ENCODE results near the gene SPINT2. TPM values are rescaled to one million over a fixed set of nuclear protein-coding genes. Genes with fewer than 3 reads are reported as not detected.

The SPINT2 gene
- total RNA-seq, 2 experiments from 2014 or later, result 36.7 to 77.2 TPM

DNA sequence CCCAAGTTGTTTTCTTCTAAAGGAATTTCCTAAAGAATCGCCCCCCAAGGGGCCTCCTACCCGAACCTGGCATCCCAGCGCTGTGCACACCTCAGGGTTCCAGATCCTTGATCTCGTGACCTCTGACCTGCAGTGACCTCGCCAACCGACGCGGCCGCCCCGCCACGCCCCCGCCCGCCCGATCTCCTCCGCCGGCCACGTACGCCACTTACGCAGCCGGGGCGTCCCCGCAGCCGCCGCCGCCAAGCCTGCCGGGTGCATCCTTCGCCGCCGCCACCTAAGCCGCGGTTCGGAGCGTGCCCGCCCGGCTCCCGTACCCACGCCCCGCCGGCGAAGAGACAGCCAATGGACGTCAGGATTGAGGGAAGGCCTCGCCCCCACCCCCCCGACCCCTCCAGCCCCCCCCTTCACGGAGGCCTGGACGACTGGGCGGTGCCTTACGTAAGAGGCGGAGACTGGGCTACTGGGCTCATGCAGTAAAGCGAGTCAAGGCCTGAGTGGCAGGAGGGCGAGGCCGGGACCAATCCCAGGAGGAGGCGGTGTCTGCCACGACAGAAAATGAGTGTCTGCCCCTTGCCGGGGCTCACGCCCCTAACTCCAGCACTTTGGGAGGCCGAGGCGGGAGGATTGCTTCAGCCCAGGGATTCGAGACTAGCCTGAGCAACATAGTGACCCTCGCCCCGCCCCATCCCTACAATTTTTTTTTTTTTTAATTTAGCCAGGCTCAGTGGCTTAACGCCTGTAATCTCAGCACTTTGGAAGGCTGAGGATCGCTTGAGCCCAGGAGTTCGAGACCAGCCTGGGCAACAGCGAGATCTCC, 51.5 kb downstream of the SPINT2 start, which contains the start of gene YIF1B:
YIF1B (minus strand) TSS at position 291 of the 820 bp plus-strand sequence; CDS start at position 261, 30 bp downstream.
- ChIA-PET POLR2A (no interaction called here), CTCF (ENCODE audit: unreplicated experiment) (no interaction called here)
- Histone ChIP-seq H3K4me2 (ENCODE audit: low read length) (peak within 1 kb of the TSS; percentile 90), H3K4me1 (ENCODE audit: insufficient read depth, low read length, poor library complexity, severe bottlenecking) (peaks cover 22% of the 10 kb centered on the region), H3K36me3 (ENCODE audit: insufficient read depth, low read length) (no peaks in the 10 kb centered on the region), H3K27ac (ENCODE audit: low read depth, low read length, poor library complexity, severe bottlenecking) (peak within 1 kb of the TSS; percentile 78), H3K79me2 (ENCODE audit: insufficient read depth, low read depth, low read length) (peaks cover 9% of the 10 kb centered on the region; the same call in 1 of the 2 replicates), H3K9me3 (ENCODE audit: low read length) (no peaks in the 10 kb centered on the region), H3K9me2 (ENCODE audit: insufficient read depth, low read length) (no peaks in the 10 kb centered on the region), H3K4me3 (ENCODE audit: low read depth, low read length, poor library complexity, severe bottlenecking) (peak within 1 kb of the TSS; percentile 94), H4K20me1 (ENCODE audit: insufficient read depth, low read length) (no peaks in the 10 kb centered on the region), H2AFZ (ENCODE audit: low read length) (peak within 1 kb of the TSS; percentile 94)
- intact Hi-C loops (cut with micrococcal nuclease; ENCODE audit: unreplicated experiment), result loop anchor here (1.0 to 10.0 kb wide), 4 partner anchors 51 to 1101 kb away; partner anchors contain the start of genes PSMD8, SPINT2, ZNF383 and ZNF585B
- DNase-seq (ENCODE audit: low spot score), result peak; percentile 98
- BruUV-seq (replicated peaks), result no TSS peak
- no peak for TF ChIP-seq EZH2phosphoT487 (IDR thresholded peaks at IDR 0.05; ENCODE audit: borderline replicate concordance, low read depth, low read length)
- no peak for TF ChIP-seq CTCF (conservative IDR thresholded peaks at IDR 0.05; ENCODE audit: low read length)

GRCh38 chr19:38316477-38317067, 52.2 kb downstream of the SPINT2 start:
- CTCF ChIA-PET (ENCODE audit: unreplicated experiment), result no interaction called here
- peak overlapping the region; percentile 94 for H2AFZ ChIP-seq (ENCODE audit: low read length)
- H3K36me3 ChIP-seq (ENCODE audit: insufficient read depth, low read length), result no peaks in the 10 kb centered on the region
- H3K27ac ChIP-seq (ENCODE audit: low read depth, low read length, poor library complexity, severe bottlenecking), result peak overlapping the region; percentile 78
- peaks cover 22% of the 10 kb centered on the region for H3K4me1 ChIP-seq (ENCODE audit: insufficient read depth, low read length, poor library complexity, severe bottlenecking)
- no peak for DNase-seq (ENCODE audit: low spot score)
- H3K9me3 ChIP-seq (ENCODE audit: low read length), result no peaks in the 10 kb centered on the region
- TF ChIP-seq EZH2phosphoT487 (IDR thresholded peaks at IDR 0.05; ENCODE audit: borderline replicate concordance, low read depth, low read length) (no peak), CTCF (conservative IDR thresholded peaks at IDR 0.05; ENCODE audit: low read length) (no peak)
- peak overlapping the region; percentile 68 for H3K4me3 ChIP-seq (ENCODE audit: low read depth, low read length, poor library complexity, severe bottlenecking)
- BruUV-seq (replicated peaks), result no TSS peak
- H3K79me2 ChIP-seq (ENCODE audit: insufficient read depth, low read depth, low read length), result peaks cover 9% of the 10 kb centered on the region; the same call in 1 of the 2 replicates
- POLR2A ChIA-PET, result no interaction called here
- H4K20me1 ChIP-seq (ENCODE audit: insufficient read depth, low read length), result no peaks in the 10 kb centered on the region
- H3K9me2 ChIP-seq (ENCODE audit: insufficient read depth, low read length), result no peaks in the 10 kb centered on the region
- H3K4me2 ChIP-seq (ENCODE audit: low read length), result peak overlapping the region; percentile 82
- intact Hi-C loops (cut with micrococcal nuclease; ENCODE audit: unreplicated experiment), result loop anchor here (1.0 to 10.0 kb wide), 4 partner anchors 52 to 1102 kb away; partner anchors contain the start of genes PSMD8, SPINT2, ZNF383 and ZNF585B
